Hepatocyte (in vitro differentiated cells): Measurements from ENCODE around the gene LEMD1.

Experiments
- EZH2phosphoT487 ChIP-seq: fragments of 200-600 bp; sonication (generic); IDR thresholded peaks from one replicate; pipeline ENCODE4 v1.6.1; 2018; ENCODE audit warnings: antibody characterized with exemption, mild to moderate bottlenecking, low read depth, moderate library complexity; ENCODE audit not compliant: unreplicated experiment, severe bottlenecking
- TF ChIP-seq, protein P1 (sequence below): fragments of 200-600 bp; sonication (generic); IDR thresholded peaks from 2 replicates; pipeline ENCODE4 v1.5.1; 2016; ENCODE audit warnings: antibody characterized with exemption, mild to moderate bottlenecking; ENCODE audit not compliant: poor library complexity

- TF ChIP-seq, protein P1, sequence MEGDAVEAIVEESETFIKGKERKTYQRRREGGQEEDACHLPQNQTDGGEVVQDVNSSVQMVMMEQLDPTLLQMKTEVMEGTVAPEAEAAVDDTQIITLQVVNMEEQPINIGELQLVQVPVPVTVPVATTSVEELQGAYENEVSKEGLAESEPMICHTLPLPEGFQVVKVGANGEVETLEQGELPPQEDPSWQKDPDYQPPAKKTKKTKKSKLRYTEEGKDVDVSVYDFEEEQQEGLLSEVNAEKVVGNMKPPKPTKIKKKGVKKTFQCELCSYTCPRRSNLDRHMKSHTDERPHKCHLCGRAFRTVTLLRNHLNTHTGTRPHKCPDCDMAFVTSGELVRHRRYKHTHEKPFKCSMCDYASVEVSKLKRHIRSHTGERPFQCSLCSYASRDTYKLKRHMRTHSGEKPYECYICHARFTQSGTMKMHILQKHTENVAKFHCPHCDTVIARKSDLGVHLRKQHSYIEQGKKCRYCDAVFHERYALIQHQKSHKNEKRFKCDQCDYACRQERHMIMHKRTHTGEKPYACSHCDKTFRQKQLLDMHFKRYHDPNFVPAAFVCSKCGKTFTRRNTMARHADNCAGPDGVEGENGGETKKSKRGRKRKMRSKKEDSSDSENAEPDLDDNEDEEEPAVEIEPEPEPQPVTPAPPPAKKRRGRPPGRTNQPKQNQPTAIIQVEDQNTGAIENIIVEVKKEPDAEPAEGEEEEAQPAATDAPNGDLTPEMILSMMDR: no peak
- TF ChIP-seq EZH2phosphoT487: no peak
Measured at GRCh38 chr1:205356440-205357139, 65.3 kb downstream of the LEMD1 start, which contains the start of gene KLHDC8A.
